CD4-positive, alpha-beta T cell (primary cell): ENCODE measurements around the gene ESD. TPM values are rescaled to one million over a fixed set of nuclear protein-coding genes. Genes with fewer than 3 reads are reported as not detected.
"Not testable (repeated sequence)": the region's sequence is repeated elsewhere in the genome, so short reads cannot be mapped to it uniquely, and the experiment has no call there.

Experiments used
- ATAC-seq: fragments of 200-7000 bp; cut with Tn5 transposase; one replicate; pipeline ENCODE4 v1.10.0; 2022; ENCODE audit warnings: mild to moderate bottlenecking; ENCODE audit not compliant: poor library complexity
- CTCF ChIA-PET: fragments of 350-600 bp; sonication (Branson Sonifier 250); formaldehyde crosslinking; loops from one replicate; lab custom pipeline; 2021; ENCODE audit warnings: antibody characterized with exemption, inconsistent platforms; lab: Charles Lee
- POLR2A ChIA-PET: fragments of 350-600 bp; sonication (Branson Sonifier 250); formaldehyde crosslinking; loops from one replicate; lab custom pipeline; 2021; ENCODE audit warnings: antibody characterized with exemption, inconsistent platforms; lab: Charles Lee
- DNase-seq, 14 experiments: peaks; one replicate each; pipeline ENCODE4 v3.0.0-alpha.2; 2013 to 2020; ENCODE audit warnings: mixed read lengths in 2 of 14
- H3K27ac ChIP-seq, 2 donors: one replicate each; pipeline versions ENCODE4 v1.5.1 to v1.7.0; 2013; ENCODE audit warnings: low read length in 2 of 2, low read depth in 1 of 2, mild to moderate bottlenecking in 1 of 2
- H3K27me3 ChIP-seq, 2 experiments: 1 replicate in 1 of 2; 2 replicates in 1 of 2; pipeline versions ENCODE4 v1.6.1 to v1.7.0; 2013; ENCODE audit warnings: low read length in 2 of 2, control low read depth in 1 of 2, mild to moderate bottlenecking in 1 of 2, moderate library complexity in 1 of 2; ENCODE audit not compliant: insufficient read depth in 2 of 2, control insufficient read depth in 1 of 2
- H3K36me3 ChIP-seq: one replicate; pipeline ENCODE4 v1.6.1; 2013; ENCODE audit warnings: low read length, control low read depth; ENCODE audit not compliant: insufficient read depth
- H3K4me1 ChIP-seq: one replicate; pipeline ENCODE4 v1.6.1; 2013; ENCODE audit warnings: low read length, control low read depth; ENCODE audit not compliant: insufficient read depth
- H3K4me3 ChIP-seq: one replicate; pipeline ENCODE4 v1.5.1; 2013; ENCODE audit warnings: mild to moderate bottlenecking, low read length, moderate library complexity
- H3K9me3 ChIP-seq, 2 experiments: 1 replicate in 1 of 2; 2 replicates in 1 of 2; pipeline versions ENCODE4 v1.6.1 to v1.7.0; 2013; ENCODE audit warnings: low read length in 2 of 2, mild to moderate bottlenecking in 2 of 2, control low read depth in 1 of 2, moderate library complexity in 1 of 2; ENCODE audit not compliant: control insufficient read depth in 1 of 2, insufficient read depth in 1 of 2
- H3K27ac Mint-ChIP-seq: one replicate; pipeline ENCODE4 v1.8.0; 2020; ENCODE audit warnings: mixed read lengths
- H3K27me3 Mint-ChIP-seq: one replicate; pipeline ENCODE4 v1.8.0; 2021; ENCODE audit warnings: mixed read lengths
- H3K36me3 Mint-ChIP-seq: one replicate; pipeline ENCODE4 v1.8.0; 2021; ENCODE audit warnings: low read depth, mixed read lengths
- H3K4me1 Mint-ChIP-seq: one replicate; pipeline ENCODE4 v1.8.0; 2021; ENCODE audit warnings: low read depth, mixed read lengths
- H3K4me3 Mint-ChIP-seq: one replicate; pipeline ENCODE4 v1.8.0; 2020; ENCODE audit warnings: mild to moderate bottlenecking, mixed read lengths
- H3K9me3 Mint-ChIP-seq: one replicate; pipeline ENCODE4 v1.8.0; 2020; ENCODE audit warnings: mixed read lengths
- CTCF ChIP-seq: fragments of 200-600 bp; IDR thresholded peaks from one replicate; pipeline ENCODE4 v1.8.0; 2022; ENCODE audit warnings: antibody characterized with exemption, mild to moderate bottlenecking
- intact Hi-C, 2 experiments: fragments of 100-400 bp; cut with DNase I in 1 of 2; cut with micrococcal nuclease in 1 of 2; formaldehyde crosslinking; loops; one replicate each; pipeline versions ENCODE4 v1.15.1 to v1.9.0; 2023 to 2025; cut with DNase I, micrococcal nuclease
- total RNA-seq, 174 experiments: library from RNA in 2 of 174; stranded (reverse) in 2 of 174; gene quantifications; one replicate each; pipeline ENCODE4 v1.2.3 and lab custom pipeline; 2021 to 2026

The ESD gene
- total RNA-seq, 2 experiments from 2014 or later: 30.8 to 34.1 TPM

DNA sequence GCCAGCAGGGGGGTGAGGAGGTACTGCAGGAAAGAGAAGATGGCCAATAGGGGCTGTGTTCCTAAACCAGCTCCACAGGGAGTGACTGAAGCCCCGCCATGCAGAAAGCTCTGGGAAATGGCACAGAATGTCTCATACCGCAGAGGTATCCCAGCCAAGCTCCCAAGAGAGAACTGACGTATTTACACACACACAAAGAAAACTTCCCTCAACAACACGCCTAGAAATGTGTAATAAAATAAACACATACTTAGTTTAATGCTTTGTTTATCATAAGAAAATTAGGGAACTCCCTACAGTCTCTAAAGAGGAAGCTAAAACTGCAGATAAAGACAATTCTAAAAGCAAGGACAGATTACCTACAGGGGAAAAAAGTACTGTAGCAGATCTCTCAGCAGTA lies 40.0 kb downstream of the ESD start:
- Mint-ChIP-seq H3K4me1 (peaks cover 10% of the 10 kb centered on the region), H3K4me3 (no peak overlapping the region), H3K36me3 (no peaks in the 10 kb centered on the region), H3K27ac (no peak overlapping the region), H3K27me3 (no peaks in the 10 kb centered on the region), H3K9me3 (no peaks in the 10 kb centered on the region)
- Histone ChIP-seq H3K36me3 (no peaks in the 10 kb centered on the region), H3K4me3 (no peak overlapping the region), H3K4me1 (peaks cover 3% of the 10 kb centered on the region), H3K9me3 (no peaks in the 10 kb centered on the region), H3K27ac (no peak overlapping the region), H3K27me3 (no peaks in the 10 kb centered on the region)
- ATAC-seq (no peak), DNase-seq (peak in 2 of 14 experiments; percentile 14 to 21)
- POLR2A ChIA-PET: no interaction called here
- intact Hi-C loops: no loop called here
- no peak for TF ChIP-seq CTCF
- CTCF ChIA-PET: no interaction called here

- H3K9me3 ChIP-seq, H3K36me3 ChIP-seq, CTCF ChIA-PET, H3K4me3 ChIP-seq, ATAC-seq, intact Hi-C loops, H3K27ac Mint-ChIP-seq, H3K36me3 Mint-ChIP-seq, H3K27me3 Mint-ChIP-seq, DNase-seq, H3K4me1 ChIP-seq, H3K9me3 Mint-ChIP-seq, H3K27ac ChIP-seq, POLR2A ChIA-PET, H3K27me3 ChIP-seq, H3K4me3 Mint-ChIP-seq: not testable (repeated sequence)
- peaks cover 22% of the 10 kb centered on the region for H3K4me1 Mint-ChIP-seq
Measured at GRCh38 chr13:46755508-46755907, 41.5 kb downstream of the ESD start.

DNA sequence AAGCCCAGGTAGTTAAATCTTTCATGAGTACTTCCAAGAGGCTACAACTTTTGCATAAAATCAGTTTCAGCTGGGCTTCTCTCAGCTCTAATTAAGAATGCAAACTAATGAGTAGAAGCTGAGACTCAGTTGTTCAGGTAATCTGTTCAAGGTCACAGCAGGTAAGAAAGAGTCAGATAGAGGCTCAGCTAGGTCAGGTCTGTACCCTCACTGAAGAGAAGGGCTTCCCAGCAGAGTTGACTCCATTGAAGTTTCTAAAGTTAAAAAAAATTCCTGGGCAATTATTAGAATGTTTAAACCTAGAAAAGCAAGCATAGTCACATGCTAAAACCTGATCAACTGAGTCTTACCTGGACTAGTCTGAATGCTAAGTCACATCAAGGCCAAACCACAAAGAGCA lies 42.1 kb downstream of the ESD start:
- ATAC-seq (no peak), DNase-seq (no peak)
- no peak overlapping the region for H3K27ac ChIP-seq
- peaks cover 6% of the 10 kb centered on the region for H3K36me3 Mint-ChIP-seq
- ChIA-PET CTCF (no interaction called here), POLR2A (no interaction called here)
- H3K4me3 Mint-ChIP-seq: no peak overlapping the region
- no peak overlapping the region for H3K4me3 ChIP-seq
- H3K36me3 ChIP-seq: peaks cover 4% of the 10 kb centered on the region
- H3K27me3 Mint-ChIP-seq: no peaks in the 10 kb centered on the region
- H3K9me3 ChIP-seq: no peaks in the 10 kb centered on the region
- no peaks in the 10 kb centered on the region for H3K9me3 Mint-ChIP-seq
- H3K4me1 Mint-ChIP-seq: peaks cover 29% of the 10 kb centered on the region
- TF ChIP-seq CTCF: no peak
- peaks cover 6% of the 10 kb centered on the region for H3K4me1 ChIP-seq
- intact Hi-C loops: no loop called here
- no peak overlapping the region for H3K27ac Mint-ChIP-seq
- no peaks in the 10 kb centered on the region for H3K27me3 ChIP-seq

DNA sequence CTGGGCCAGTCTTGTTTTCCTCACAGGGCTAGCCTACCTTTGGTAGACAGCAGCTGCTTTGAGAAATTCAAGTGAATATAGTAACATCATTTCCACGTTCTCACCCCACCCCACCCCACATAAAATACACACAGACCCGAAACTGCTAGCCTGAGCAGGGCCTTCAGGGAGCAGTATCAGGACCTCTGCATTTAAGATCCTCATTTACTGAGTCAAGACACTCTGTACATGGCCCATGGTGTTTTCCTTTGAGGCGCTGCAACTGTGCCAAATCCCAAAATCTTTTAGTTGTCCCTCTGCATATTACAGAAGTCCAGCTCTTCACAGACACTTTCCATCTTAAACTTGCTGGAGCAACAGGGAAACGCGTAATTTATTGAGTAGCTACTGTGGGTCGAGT lies 43.0 kb downstream of the ESD start:
- H3K36me3 Mint-ChIP-seq: peaks cover 12% of the 10 kb centered on the region
- ChIA-PET POLR2A (no interaction called here), CTCF (no interaction called here)
- no peak for DNase-seq
- H3K4me3 Mint-ChIP-seq: no peak overlapping the region
- no peaks in the 10 kb centered on the region for H3K9me3 Mint-ChIP-seq
- H3K27me3 Mint-ChIP-seq: no peaks in the 10 kb centered on the region
- TF ChIP-seq CTCF: no peak
- Histone ChIP-seq H3K9me3 (no peaks in the 10 kb centered on the region), H3K27me3 (no peaks in the 10 kb centered on the region), H3K4me1 (peaks cover 6% of the 10 kb centered on the region), H3K4me3 (no peak overlapping the region), H3K27ac (no peak overlapping the region), H3K36me3 (peaks cover 4% of the 10 kb centered on the region)
- no peak overlapping the region for H3K27ac Mint-ChIP-seq
- intact Hi-C loops: no loop called here
- peaks cover 32% of the 10 kb centered on the region for H3K4me1 Mint-ChIP-seq
- ATAC-seq: no peak
